GM12878 (cell line): ENCODE measurements around the gene TMEM131L. TPM values are rescaled to one million over a fixed set of nuclear protein-coding genes. Genes with fewer than 3 reads are reported as not detected.
A peak's percentile ranks its signal among the peaks of the same experiment; 100 is the strongest.

ENCODE experiments used
- ATAC-seq: fragments of 200-7000 bp; cut with Tn5 transposase; 3 replicates; pipeline ENCODE4 v1.9.1; 2020; ENCODE audit warnings: mild to moderate bottlenecking, moderate library complexity
- BruUV-seq: library from RNA; stranded (reverse); fragments of 400-500 nt; replicated peaks from 2 replicates; lab custom pipeline; 2021; lab: Mats Ljungman, UMichigan
- CTCF ChIA-PET: fragments of 300-600 bp; sonication (Branson Sonifier 250); formaldehyde crosslinking; extraction: SDS; loops from one replicate; lab custom pipeline; 2021; ENCODE audit warnings: inconsistent platforms; lab: Yijun Ruan, JAX
- POLR2A ChIA-PET: fragments of 350-600 bp; formaldehyde crosslinking; extraction: SDS; loops from one replicate; lab custom pipeline; 2021; ENCODE audit warnings: inconsistent platforms; lab: Charles Lee
- RAD21 ChIA-PET: fragments of 300-600 bp; sonication (Branson Sonifier 250); formaldehyde crosslinking; loops from one replicate; lab custom pipeline; 2023; ENCODE audit warnings: antibody characterized with exemption; ENCODE audit not compliant: unreplicated experiment; lab: Charles Lee
- SMC1A ChIA-PET: fragments of 300-600 bp; sonication (Branson Sonifier 250); formaldehyde crosslinking; loops from one replicate; lab custom pipeline; 2023; ENCODE audit not compliant: unreplicated experiment, uncharacterized antibody; lab: Charles Lee
- DNase-seq: peaks from one replicate; pipeline ENCODE4 v3.0.0-alpha.2; 2011; ENCODE audit warnings: low read depth, low spot score
- FAIRE-seq: peaks from 3 replicates; lab custom pipeline; 2011; peaks lifted over from hg19 to GRCh38; lab: Jason Lieb, UNC
- H2AFZ ChIP-seq: 2 replicates; pipeline ENCODE4 v1.6.0; 2011; ENCODE audit warnings: low read depth, low read length, control low read depth; ENCODE audit not compliant: control insufficient read depth
- H3K27ac ChIP-seq: 2 replicates; pipeline ENCODE4 v1.5.1; 2011; ENCODE audit warnings: control low read depth; ENCODE audit not compliant: control insufficient read depth, insufficient read depth
- H3K27me3 ChIP-seq, 2 experiments: replicated peaks in 1 of 2; 2 replicates each; pipeline versions ENCODE4 v1.6.0 to v1.6.1; 2011; ENCODE audit warnings: low read length in 1 of 2; ENCODE audit not compliant: control insufficient read depth in 2 of 2, insufficient read depth in 2 of 2
- H3K36me3 ChIP-seq, 2 experiments: 2 replicates each; pipeline ENCODE4 v1.5.1; 2011; ENCODE audit warnings: low read length in 1 of 2; ENCODE audit not compliant: control insufficient read depth in 2 of 2, insufficient read depth in 2 of 2
- H3K4me1 ChIP-seq: 2 replicates; pipeline ENCODE4 v1.6.1; 2011; ENCODE audit warnings: mild to moderate bottlenecking, low read length, moderate library complexity, mixed read lengths; ENCODE audit not compliant: control insufficient read depth, insufficient read depth
- H3K4me2 ChIP-seq: 2 replicates; pipeline ENCODE4 v1.6.0; 2011; ENCODE audit warnings: control low read depth; ENCODE audit not compliant: control insufficient read depth, insufficient read depth
- H3K4me3 ChIP-seq: fragments of 200-600 bp; sonication (generic); 2 replicates; pipeline ENCODE4 v1.5.1; 2016
- H3K79me2 ChIP-seq: 2 replicates; pipeline ENCODE4 v1.6.0; 2011; ENCODE audit warnings: low read length; ENCODE audit not compliant: control insufficient read depth, insufficient read depth
- H3K9ac ChIP-seq: 2 replicates; pipeline ENCODE4 v1.8.0; 2011; ENCODE audit warnings: low read length, control low read depth, mixed read lengths; ENCODE audit not compliant: control insufficient read depth, insufficient read depth
- H3K9me3 ChIP-seq: replicated peaks from 3 replicates; pipeline ENCODE4 v1.5.1; 2011; ENCODE audit warnings: mild to moderate bottlenecking, low read length; ENCODE audit not compliant: control insufficient read depth, insufficient read depth
- H4K20me1 ChIP-seq: 2 replicates; pipeline ENCODE4 v1.6.0; 2011; ENCODE audit not compliant: control insufficient read depth, insufficient read depth
- CREB1 ChIP-seq: IDR thresholded peaks from 2 replicates; pipeline ENCODE4 v1.6.1; 2012; ENCODE audit warnings: low read depth, mild to moderate bottlenecking, inconsistent platforms
- E2F4 ChIP-seq: IDR thresholded peaks from 2 replicates; pipeline ENCODE4 v1.6.1; 2012; ENCODE audit warnings: low read depth, low read length, improper control_type of control experiment
- EGR1 ChIP-seq, 2 experiments: IDR thresholded peaks; 1 replicate in 1 of 2; 2 replicates in 1 of 2; pipeline ENCODE4 v1.6.1; 2011 to 2012; ENCODE audit warnings: low read depth in 2 of 2, low read length in 2 of 2, borderline replicate concordance in 1 of 2, mild to moderate bottlenecking in 1 of 2, moderate library complexity in 1 of 2
- MEF2B ChIP-seq: fragments of 450-650 bp; IDR thresholded peaks from 2 replicates; pipeline ENCODE4 v1.6.1; 2018; ENCODE audit warnings: mild to moderate bottlenecking, moderate library complexity; ENCODE audit not compliant: partially characterized antibody, poor library complexity, severe bottlenecking
- RCOR1 ChIP-seq: conservative IDR thresholded peaks from 2 replicates; pipeline ENCODE4 v1.6.1; 2012; ENCODE audit warnings: low read depth, low read length, improper control_type of control experiment
- SMC3 ChIP-seq: IDR thresholded peaks from 2 replicates; pipeline ENCODE4 v1.6.1; 2011; ENCODE audit warnings: low read length, improper control_type of control experiment, borderline replicate concordance
- SRF ChIP-seq, 2 experiments: IDR thresholded peaks; 2 replicates each; pipeline ENCODE4 v1.6.1; 2011; ENCODE audit warnings: low read depth in 2 of 2, low read length in 2 of 2, mild to moderate bottlenecking in 1 of 2, moderate library complexity in 1 of 2
- TARDBP ChIP-seq: IDR thresholded peaks from 2 replicates; pipeline ENCODE4 v1.6.1; 2016; ENCODE audit warnings: borderline replicate concordance
- TCF12 ChIP-seq: IDR thresholded peaks from 2 replicates; pipeline ENCODE4 v1.6.1; 2011; ENCODE audit warnings: low read depth, mild to moderate bottlenecking, low read length
- USF1 ChIP-seq: IDR thresholded peaks from 2 replicates; pipeline ENCODE4 v1.6.1; 2011; ENCODE audit warnings: borderline replicate concordance, low read depth, mild to moderate bottlenecking, moderate library complexity, mixed read lengths, low read length; ENCODE audit not compliant: insufficient read depth; ENCODE audit errors: extremely low read length
- WGBS: methylation state at CpG from one replicate; pipeline ENCODE4 v1.1.6; 2016; ENCODE audit warnings: low lambda C conversion rate; ENCODE audit not compliant: insufficient replicate concordance, insufficient coverage; ENCODE audit errors: missing lambda C conversion rate; 5-methylcytosine and 5-hydroxymethylcytosine counted together
- in situ Hi-C: fragments of 300-500 bp; cut with MboI; formaldehyde crosslinking; loops from 9 replicates; pipeline ENCODE4 v1.14.3; 2018; ENCODE audit warnings: mixed read lengths
- intact Hi-C: fragments of 100-400 bp; cut with micrococcal nuclease; formaldehyde crosslinking; loops from one replicate; pipeline ENCODE4 v1.14.2; 2022; ENCODE audit not compliant: unreplicated experiment
- polyA plus RNA-seq, 11 experiments: library from polyadenylated mRNA; depleted of rRNA in 4 of 11; unstranded in 6 of 11; stranded (reverse) in 5 of 11; fragments of >200 nt; fragmentation: Nextera tagmentation in 4 of 11; fragmentation: Illumina TruSeq in 1 of 11; extraction: Ambion mirVana in 4 of 11; extraction: Trizol in 1 of 11; gene quantifications; 1 replicate in 1 of 11; 2 replicates in 10 of 11; pipeline versions ENCODE4 v1.2.1 to v1.2.3, GENCODE V29; 2011 to 2016; ENCODE audit warnings: inconsistent platforms in 2 of 11, missing spikeins in 2 of 11, low read depth in 1 of 11
- total RNA-seq, 4 experiments: library from RNA; depleted of rRNA in 3 of 4; stranded (reverse); fragments of >200 nt in 3 of 4; fragmentation: Illumina TruSeq in 1 of 4; extraction: Trizol in 1 of 4; gene quantifications; 2 replicates each; pipeline versions ENCODE4 v1.2.1 to v1.2.3, GENCODE V29; 2013 to 2021

The TMEM131L gene
- total and polyA plus RNA-seq, 10 of the 15 experiments (the other 5 are each of a cell fraction or from before 2014, with no cell fraction given), result 8.5 to 101 (median 74.4) TPM

- SMC1A ChIA-PET, result interaction anchor here (0.8 to 9.9 kb wide), 10 partner anchors 10 to 43 kb away, joined by 3 to 177 read pairs (median 5); no protein-coding TSS in a partner anchor
- Histone ChIP-seq H3K9me3 (no peaks in the 10 kb centered on the region), H4K20me1 (no peaks in the 10 kb centered on the region; the same call in 1 of the 2 replicates), H3K36me3 (peaks cover 7 to 26% of the 10 kb centered on the region in 2 experiments; a peak in 3 of 4 replicates), H3K4me2 (peak overlapping the region; percentile 46; the same call in 1 of the 2 replicates), H3K4me1 (peaks cover 38% of the 10 kb centered on the region), H3K4me3 (no peak overlapping the region), H3K27ac (peak overlapping the region; percentile 29; the same call in 1 of the 2 replicates), H3K9ac (no peak overlapping the region), H2AFZ (no peak overlapping the region), H3K27me3 (no peaks in the 10 kb centered on the region), H3K79me2 (peaks cover 93% of the 10 kb centered on the region)
- CTCF ChIA-PET, result interaction anchor here (0.6 to 1.6 kb wide), 5 partner anchors 15 to 44 kb away, joined by 3 to 4 read pairs (median 3); no protein-coding TSS in a partner anchor
- POLR2A ChIA-PET, result interaction anchor here (0.7 to 18.1 kb wide), 5 partner anchors 9 to 80 kb away, joined by 3 to 322 read pairs (median 5); no protein-coding TSS in a partner anchor
- 100% methylated on average over 1 of the region's 1 CpG for WGBS
- intact Hi-C loops (no loop called here), in situ Hi-C loops (no loop called here)
- RAD21 ChIA-PET, result interaction anchor here (0.7 to 3.7 kb wide), 9 partner anchors 8 to 143 kb away, joined by 3 to 15 read pairs (median 4); no protein-coding TSS in a partner anchor
- no peak for FAIRE-seq
- BruUV-seq, result no TSS peak
- TF ChIP-seq TCF12 (no peak), E2F4 (no peak), SRF (IDR thresholded peaks at IDR 0.05; ENCODE audit: low read depth in 2 of 2, low read length in 2 of 2) (no peak), CREB1 (no peak), TARDBP (no peak), MEF2B (no peak), EGR1 (IDR thresholded peaks at IDR 0.05; ENCODE audit: borderline replicate concordance in 1 of 2, low read depth in 2 of 2, low read length in 2 of 2) (no peak), USF1 (no peak), RCOR1 (no peak), SMC3 (no peak)
- no peak for ATAC-seq
- DNase-seq, result no peak
Observed at GRCh38 chr4:153501578-153501977, 35.4 kb downstream of the TMEM131L start.
